Osteoblast (primary cell): ENCODE data around the gene TPSG1. TPM values are rescaled to one million over a fixed set of nuclear protein-coding genes. Genes with fewer than 3 reads are reported as not detected.

Experiments
- DNase-seq: peaks from one replicate; pipeline ENCODE4 v3.0.0; 2011; ENCODE audit warnings: low spot score, mixed read lengths; ENCODE audit not compliant: insufficient read length; ENCODE audit errors: missing footprints
- H2AFZ ChIP-seq: 2 replicates; pipeline ENCODE4 v1.6.0; 2011; ENCODE audit warnings: mild to moderate bottlenecking, low read length
- H3K27ac ChIP-seq: 2 replicates; pipeline ENCODE4 v1.5.1; 2011; ENCODE audit warnings: mild to moderate bottlenecking, low read depth, low read length, moderate library complexity
- H3K27me3 ChIP-seq: 2 replicates; pipeline ENCODE4 v1.6.0; 2012; ENCODE audit warnings: mild to moderate bottlenecking, control low read depth, inconsistent platforms, low read length, moderate library complexity; ENCODE audit not compliant: insufficient read depth
- H3K36me3 ChIP-seq: 2 replicates; pipeline ENCODE4 v1.5.1; 2011; ENCODE audit warnings: mild to moderate bottlenecking, low read length, control low read depth, moderate library complexity; ENCODE audit not compliant: insufficient read depth
- H3K4me1 ChIP-seq: 2 replicates; pipeline ENCODE4 v1.5.1; 2011; ENCODE audit warnings: mild to moderate bottlenecking, low read length, control low read depth, moderate library complexity; ENCODE audit not compliant: insufficient read depth
- H3K4me2 ChIP-seq: 2 replicates; pipeline ENCODE4 v1.6.0; 2011; ENCODE audit warnings: mild to moderate bottlenecking, low read length; ENCODE audit not compliant: insufficient read depth
- H3K4me3 ChIP-seq: fragments of 200-600 bp; sonication (generic); 3 replicates; pipeline ENCODE4 v1.5.1; 2012; ENCODE audit warnings: mild to moderate bottlenecking, low read length, inconsistent platforms; ENCODE audit not compliant: insufficient read depth
- H3K79me2 ChIP-seq: 2 replicates; pipeline ENCODE4 v1.6.0; 2012; ENCODE audit warnings: mild to moderate bottlenecking, low read length, control low read depth, inconsistent platforms; ENCODE audit not compliant: insufficient read depth
- H3K9me3 ChIP-seq: 2 replicates; pipeline ENCODE4 v1.5.1; 2011; ENCODE audit warnings: low read depth, low read length, control low read depth
- H4K20me1 ChIP-seq: 2 replicates; pipeline ENCODE4 v1.6.0; 2012; ENCODE audit warnings: mild to moderate bottlenecking, low read length, control low read depth; ENCODE audit not compliant: insufficient read depth
- CTCF ChIP-seq: IDR thresholded peaks from 2 replicates; pipeline ENCODE4 v1.5.1; 2011; ENCODE audit warnings: mild to moderate bottlenecking, low read depth, low read length, moderate library complexity; ENCODE audit errors: extremely low read depth
- total RNA-seq: library from RNA; depleted of rRNA; stranded (reverse); fragments of >200 nt; gene quantifications from 2 replicates; pipeline ENCODE4 v1.2.3, GENCODE V29; 2012

Gene TPSG1
- total RNA-seq, 1 donor = not detected

DNA sequence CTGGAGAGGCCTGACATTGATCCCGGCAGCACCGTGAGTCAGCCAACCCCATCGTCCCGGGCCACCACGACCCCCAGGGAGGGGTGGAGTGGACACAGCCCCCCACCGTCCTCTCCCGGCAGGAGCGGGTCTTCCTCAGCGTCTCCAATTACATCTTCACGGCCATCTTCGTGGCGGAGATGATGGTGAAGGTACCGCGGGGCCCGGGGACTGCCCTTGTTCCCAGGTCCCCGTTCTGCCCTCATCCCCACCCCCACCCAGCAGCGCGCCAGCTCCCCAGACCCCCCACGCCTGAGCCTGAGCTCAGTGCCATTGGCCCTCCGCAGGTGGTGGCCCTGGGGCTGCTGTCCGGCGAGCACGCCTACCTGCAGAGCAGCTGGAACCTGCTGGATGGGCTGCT is 14.6 kb downstream of the TPSG1 start:
- TF ChIP-seq CTCF = no peak

GRCh38 chr16:1209081-1209480 is 16.0 kb downstream of the TPSG1 start:
- Histone ChIP-seq H3K27ac (no peak overlapping the region), H3K27me3 (no peaks in the 10 kb centered on the region), H3K36me3 (no peaks in the 10 kb centered on the region), H3K9me3 (no peaks in the 10 kb centered on the region), H3K4me2 (no peak overlapping the region), H3K4me3 (no peak overlapping the region), H2AFZ (no peak overlapping the region), H3K79me2 (no peaks in the 10 kb centered on the region), H4K20me1 (no peaks in the 10 kb centered on the region), H3K4me1 (no peaks in the 10 kb centered on the region)
- no peak for TF ChIP-seq CTCF
- DNase-seq = no peak

More for the DNA sequence above, 14.6 kb downstream of the TPSG1 start:
- no peaks in the 10 kb centered on the region for H3K4me1 ChIP-seq
- H4K20me1 ChIP-seq = no peaks in the 10 kb centered on the region
- no peaks in the 10 kb centered on the region for H3K27me3 ChIP-seq
- no peak overlapping the region for H3K4me3 ChIP-seq
- no peak overlapping the region for H2AFZ ChIP-seq
- no peaks in the 10 kb centered on the region for H3K36me3 ChIP-seq
- H3K4me2 ChIP-seq = no peak overlapping the region
- no peaks in the 10 kb centered on the region for H3K9me3 ChIP-seq
- no peak overlapping the region for H3K27ac ChIP-seq
- no peak for DNase-seq
- H3K79me2 ChIP-seq = no peaks in the 10 kb centered on the region

DNA sequence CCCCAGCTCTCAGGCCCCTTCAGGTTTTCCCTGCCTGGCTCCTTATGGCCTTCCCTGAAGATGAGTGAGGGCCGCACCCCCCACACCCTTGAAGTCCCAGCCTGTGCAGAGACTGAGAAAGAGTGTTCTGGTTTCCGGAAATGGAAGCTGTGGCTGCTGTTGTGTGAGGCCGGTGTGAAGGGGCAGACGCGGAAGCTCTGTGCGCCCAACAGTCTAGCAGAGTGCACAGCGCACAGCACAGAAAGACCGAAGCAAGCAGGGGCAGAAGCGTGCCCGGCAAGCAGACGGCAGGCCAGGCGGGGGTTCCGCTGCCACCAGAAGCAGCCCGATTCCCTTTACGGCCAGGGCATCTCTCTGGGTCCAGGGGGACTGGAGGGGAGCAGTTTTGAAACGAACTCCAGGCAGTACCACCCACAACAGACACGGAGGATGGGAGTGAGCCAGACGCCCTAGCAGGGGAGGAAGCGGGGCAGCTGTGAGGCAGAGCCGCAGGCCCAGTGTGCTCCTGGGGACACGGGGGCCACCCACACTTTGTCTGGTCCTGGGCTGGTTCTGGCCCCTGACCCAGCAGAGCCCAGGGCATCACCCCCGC is 16.7 kb downstream of the TPSG1 start:
- no peaks in the 10 kb centered on the region for H3K9me3 ChIP-seq
- no peak for DNase-seq
- no peak for TF ChIP-seq CTCF

GRCh38 chr16:1206786-1207185 is 18.3 kb downstream of the TPSG1 start:
- Histone ChIP-seq H3K27ac (no peak overlapping the region), H3K4me2 (no peak overlapping the region), H2AFZ (no peak overlapping the region), H3K79me2 (no peaks in the 10 kb centered on the region), H3K4me1 (no peaks in the 10 kb centered on the region), H3K36me3 (no peaks in the 10 kb centered on the region), H3K4me3 (no peak overlapping the region), H3K9me3 (no peaks in the 10 kb centered on the region), H3K27me3 (no peaks in the 10 kb centered on the region), H4K20me1 (no peaks in the 10 kb centered on the region)
- TF ChIP-seq CTCF = no peak
- DNase-seq = no peak

More for the DNA sequence above, 16.7 kb downstream of the TPSG1 start:
- H3K36me3 ChIP-seq = no peaks in the 10 kb centered on the region
- H3K4me1 ChIP-seq = no peaks in the 10 kb centered on the region
- H3K79me2 ChIP-seq = no peaks in the 10 kb centered on the region
- H2AFZ ChIP-seq = no peak overlapping the region
- H4K20me1 ChIP-seq = no peaks in the 10 kb centered on the region
- no peak overlapping the region for H3K27ac ChIP-seq
- no peak overlapping the region for H3K4me3 ChIP-seq
- H3K4me2 ChIP-seq = no peak overlapping the region
- H3K27me3 ChIP-seq = no peaks in the 10 kb centered on the region
